Measurements from ENCODE around the gene CCDC85A. TPM values are rescaled to one million over a fixed set of nuclear protein-coding genes. Genes with fewer than 3 reads are reported as not detected.

Gene CCDC85A
- total and polyA plus RNA-seq, 10 donors, result 0.07 to 2.6 (median 0.77) TPM

GRCh38 chr2:56211048-56211447 lies 27.3 kb downstream of the CCDC85A start:
- Histone ChIP-seq H3K4me3 (no peak overlapping the region), H3K36me3 (no peaks in the 10 kb centered on the region), H3K4me1 (no peaks in the 10 kb centered on the region), H3K27me3 (replicated peaks in 1 of 7) (no peaks in the 10 kb centered on the region), H3K9me3 (no peaks in the 10 kb centered on the region), H3K27ac (no peak overlapping the region)
- no peak for DNase-seq
- intact Hi-C loops (cut with DNase I; ENCODE audit: low total_unique reads), result no loop called here
- TF ChIP-seq CTCF (IDR thresholded peaks at IDR 0.05 in 8 of 11, conservative IDR thresholded peaks at IDR 0.05 in 3 of 11) (no peak), POLR2A (IDR thresholded peaks at IDR 0.05) (no peak), POLR2AphosphoS5 (IDR thresholded peaks at IDR 0.05) (no peak)

- intact Hi-C loops (cut with DNase I; ENCODE audit: low total_unique reads), result no loop called here
- Histone ChIP-seq H3K36me3 (no peaks in the 10 kb centered on the region), H3K4me1 (no peaks in the 10 kb centered on the region), H3K27ac (no peak overlapping the region), H3K27me3 (replicated peaks in 1 of 7) (no peaks in the 10 kb centered on the region), H3K9me3 (no peaks in the 10 kb centered on the region), H3K4me3 (no peak overlapping the region)
- DNase-seq, result no peak
- TF ChIP-seq POLR2A (IDR thresholded peaks at IDR 0.05) (no peak), CTCF (IDR thresholded peaks at IDR 0.05 in 8 of 11, conservative IDR thresholded peaks at IDR 0.05 in 3 of 11) (no peak), POLR2AphosphoS5 (IDR thresholded peaks at IDR 0.05) (no peak)
- 88 to 100% (median 95%) methylated on average over 2 of the region's 2 CpGs for WGBS, 5 donors
Observed at GRCh38 chr2:56215911-56216310, 32.1 kb downstream of the CCDC85A start.

- Histone ChIP-seq H3K4me1 (no peaks in the 10 kb centered on the region), H3K36me3 (no peaks in the 10 kb centered on the region), H3K27ac (no peak overlapping the region), H3K9me3 (peaks cover 0 to 4% (median 0%) of the 10 kb centered on the region in 8 donors), H3K4me3 (no peak overlapping the region), H3K27me3 (replicated peaks in 1 of 7) (no peaks in the 10 kb centered on the region)
- 59 to 81% (median 69%) methylated on average over 1 of the region's 1 CpG for WGBS, 5 donors
- TF ChIP-seq POLR2A (IDR thresholded peaks at IDR 0.05) (no peak), CTCF (IDR thresholded peaks at IDR 0.05 in 8 of 11, conservative IDR thresholded peaks at IDR 0.05 in 3 of 11) (no peak), POLR2AphosphoS5 (IDR thresholded peaks at IDR 0.05) (no peak)
- intact Hi-C loops (cut with DNase I; ENCODE audit: low total_unique reads), result no loop called here
- DNase-seq, result no peak
Observed at GRCh38 chr2:56217106-56217505, 33.3 kb downstream of the CCDC85A start.

DNA sequence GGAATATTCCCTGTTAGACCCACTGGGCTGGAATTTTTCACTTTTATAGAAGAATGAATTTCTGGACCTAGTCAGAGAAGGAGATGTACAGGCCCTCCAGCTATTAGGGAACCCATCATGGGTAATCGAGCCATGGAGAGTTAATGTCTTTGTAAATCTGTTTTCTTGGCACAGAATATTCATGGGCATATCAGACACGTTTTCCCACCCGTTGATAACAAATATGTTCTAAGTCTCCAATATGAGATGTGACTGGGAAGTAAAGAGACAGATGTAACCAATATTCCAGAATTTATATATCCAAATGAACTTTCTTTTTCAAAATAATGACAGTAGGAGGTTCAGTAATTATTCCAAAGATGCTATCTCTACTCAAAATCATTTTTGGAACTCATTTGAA lies 38.7 kb downstream of the CCDC85A start:
- H3K27ac ChIP-seq, result no peak overlapping the region
- no peaks in the 10 kb centered on the region for H3K4me1 ChIP-seq
- H3K9me3 ChIP-seq, result peaks cover 0 to 4% (median 0%) of the 10 kb centered on the region in 8 donors
- intact Hi-C loops (cut with DNase I; ENCODE audit: low total_unique reads), result no loop called here
- H3K36me3 ChIP-seq, result no peaks in the 10 kb centered on the region
- TF ChIP-seq POLR2AphosphoS5 (IDR thresholded peaks at IDR 0.05), result no peak
- no peak for TF ChIP-seq POLR2A (IDR thresholded peaks at IDR 0.05)
- TF ChIP-seq CTCF (IDR thresholded peaks at IDR 0.05 in 8 of 11, conservative IDR thresholded peaks at IDR 0.05 in 3 of 11), result no peak
- no peak overlapping the region for H3K4me3 ChIP-seq
- WGBS, 5 donors, result 82 to 94% (median 89%) methylated on average over 3 of the region's 3 CpGs
- no peaks in the 10 kb centered on the region for H3K27me3 ChIP-seq (replicated peaks in 1 of 7)
- DNase-seq, result no peak

Measured in spleen (tissue), 11 donors.